Raji (cell line): ENCODE measurements around the gene LRP11.

Experiments
- POLR2A ChIP-seq: IDR thresholded peaks from 2 replicates; pipeline ENCODE4 v1.6.1; 2011; ENCODE audit warnings: low read depth, low read length, control low read depth; ENCODE audit not compliant: insufficient read depth

Gene LRP11

GRCh38 chr6:149809798-149810197 is 54.4 kb downstream of the LRP11 start:
- no peak for TF ChIP-seq POLR2A

- no peak for TF ChIP-seq POLR2A
These were observed 58.0 kb downstream of the LRP11 start for GRCh38 chr6:149806127-149806526.

GRCh38 chr6:149783551-149783950 is 80.6 kb downstream of the LRP11 start:
- TF ChIP-seq POLR2A, result no peak

GRCh38 chr6:149782337-149782736 is 81.8 kb downstream of the LRP11 start:
- no peak for TF ChIP-seq POLR2A

DNA sequence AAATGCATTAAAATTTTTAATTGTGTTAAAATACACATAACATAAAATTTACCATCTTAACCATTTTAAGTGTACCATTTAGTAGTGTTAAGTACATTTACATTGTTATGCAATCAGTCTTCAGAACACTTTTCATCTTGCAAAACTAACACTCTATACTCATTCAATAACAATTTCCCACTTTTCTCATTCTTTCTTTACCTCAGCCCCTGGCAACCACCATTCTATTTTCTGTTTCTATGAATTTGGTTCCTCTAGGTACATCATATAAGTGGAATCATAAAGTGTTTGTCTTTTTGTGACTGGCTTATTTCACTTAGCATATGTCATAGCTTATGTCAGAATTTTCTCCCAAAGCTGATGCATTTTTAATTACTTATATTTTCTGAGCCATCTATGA is 82.4 kb downstream of the LRP11 start:
- TF ChIP-seq POLR2A, result no peak

GRCh38 chr6:149779644-149779963 is 84.6 kb downstream of the LRP11 start:
- no peak for TF ChIP-seq POLR2A

DNA sequence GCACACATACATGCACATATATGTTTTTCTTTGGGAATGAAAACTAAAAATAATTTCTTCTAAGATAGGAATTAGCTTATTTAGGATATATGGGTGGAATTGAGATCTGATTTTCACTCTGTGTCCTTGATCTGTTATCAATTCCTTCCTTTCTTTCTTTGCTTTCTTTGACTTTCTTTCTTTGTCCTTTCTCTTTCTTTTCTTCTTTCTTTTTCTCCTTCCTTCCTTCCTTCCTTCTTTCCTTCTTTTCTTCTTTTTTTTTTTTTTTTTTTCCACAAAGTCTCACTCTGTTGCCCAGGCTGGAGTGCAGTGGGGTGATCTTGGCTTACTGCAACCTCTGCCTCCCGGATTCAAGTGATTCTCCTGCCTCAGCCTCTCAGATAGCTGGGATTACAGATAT is 86.5 kb downstream of the LRP11 start:
- TF ChIP-seq POLR2A, result no peak

GRCh38 chr6:149771925-149772324 is 92.2 kb downstream of the LRP11 start:
- no peak for TF ChIP-seq POLR2A

- TF ChIP-seq POLR2A, result no peak
These were observed 93.0 kb downstream of the LRP11 start for GRCh38 chr6:149771185-149771584.

DNA sequence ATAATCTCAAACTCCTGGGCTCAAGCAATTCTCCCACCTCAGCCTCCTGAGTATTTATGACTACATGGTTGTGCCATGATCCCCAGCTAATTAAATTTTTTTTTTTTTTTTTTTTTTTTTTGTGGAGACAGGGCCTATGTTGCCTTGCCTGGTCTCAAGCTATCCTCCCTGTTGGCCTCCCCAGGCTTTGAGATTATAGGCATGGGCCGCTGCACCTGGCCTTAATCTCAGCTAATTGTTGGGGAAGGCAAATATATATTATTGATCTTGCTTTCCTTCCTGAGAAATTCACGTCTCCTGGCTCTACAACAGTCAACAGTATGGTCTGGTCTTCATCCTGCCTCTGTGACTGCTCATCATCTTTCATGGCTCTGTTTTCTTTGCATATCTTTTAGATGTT is 94.5 kb downstream of the LRP11 start:
- TF ChIP-seq POLR2A, result no peak
